ENCODE data around the gene FAM221B.

Gene FAM221B

GRCh38 chr9:35816708-35817107 lies 11.8 kb downstream of the FAM221B start:
- DNase-seq (ENCODE audit: low spot score) = no peak

GRCh38 chr9:35814841-35815543 lies 13.5 kb downstream of the FAM221B start, which contains the start of gene HINT2:
Gene HINT2 (minus strand): TSS chr9:35815042. CDS start chr9:35814979, 63 bp downstream.
- DNase-seq (ENCODE audit: low spot score) = peak; percentile 97

DNA sequence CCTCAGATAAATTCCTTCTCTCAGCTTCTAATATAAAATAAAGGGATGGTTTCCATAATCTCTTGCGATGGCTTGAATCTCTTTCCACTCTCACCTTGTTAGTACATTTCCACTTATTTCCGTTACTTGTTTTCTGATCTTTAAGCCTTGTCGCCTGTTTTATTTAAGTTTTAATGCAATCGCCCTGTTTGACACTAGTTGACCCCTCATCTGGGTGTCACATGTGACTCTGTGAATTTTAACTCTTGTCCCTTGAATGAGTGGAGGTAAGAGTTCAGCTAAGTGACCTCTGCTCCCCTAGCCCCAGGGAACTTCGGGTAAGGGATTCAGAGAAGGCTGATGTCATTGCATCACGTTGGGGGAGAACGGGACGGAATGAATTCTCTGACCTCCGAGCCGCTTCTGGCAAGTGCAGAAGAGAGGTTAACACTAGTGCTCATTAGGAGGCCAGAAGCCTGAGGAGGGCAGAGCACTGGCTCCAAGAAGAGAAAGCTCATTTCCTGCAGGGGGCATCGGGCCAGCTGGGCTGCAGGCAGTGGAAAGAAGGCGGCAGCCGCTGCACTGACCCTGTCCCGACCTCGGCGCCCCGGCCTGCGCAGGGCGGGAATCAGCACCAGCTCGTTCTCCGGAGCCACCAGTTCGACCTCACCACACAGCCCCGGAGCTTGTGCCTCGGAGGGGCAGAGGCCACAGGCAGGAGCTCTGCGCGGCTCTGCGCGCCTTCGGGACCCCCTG lies 14.3 kb downstream of the FAM221B start:
- peak; percentile 51 for DNase-seq (ENCODE audit: low spot score)

DNA sequence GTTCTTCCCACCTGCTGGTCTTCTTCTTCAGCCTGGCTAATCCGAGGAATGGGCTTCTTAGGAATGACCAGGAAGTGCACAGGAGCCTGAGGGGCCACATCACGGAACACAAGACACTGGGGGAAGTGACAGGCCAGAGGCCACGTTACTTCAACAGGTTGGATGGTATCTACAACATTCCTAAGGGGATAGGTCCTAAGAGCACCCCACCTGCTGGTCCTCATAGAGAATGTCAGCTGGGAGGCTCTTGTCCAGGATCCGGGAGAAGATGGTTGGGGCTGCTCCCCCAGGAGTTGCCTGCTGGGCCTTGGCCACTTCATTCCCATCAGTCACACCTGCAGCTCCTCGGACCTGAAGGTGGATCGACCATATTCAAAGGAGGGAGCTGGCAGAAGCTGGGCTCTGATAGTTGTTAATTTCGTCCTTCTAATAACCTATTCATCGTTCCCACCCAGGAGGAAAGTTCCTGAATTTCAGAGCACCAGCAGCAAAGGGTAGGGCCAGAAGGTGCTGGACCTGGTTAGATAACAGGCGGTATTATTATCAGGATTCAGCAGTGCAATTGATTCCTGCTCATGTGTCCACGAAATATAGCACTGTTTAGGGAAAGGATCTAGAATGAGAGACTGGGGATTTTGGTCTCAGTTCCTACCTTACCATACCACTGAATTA lies 15.0 kb downstream of the FAM221B start:
- DNase-seq (ENCODE audit: low spot score) = peak; percentile 45

GRCh38 chr9:35812025-35812602 lies 16.4 kb downstream of the FAM221B start, which contains the start of gene SPAG8:
Gene SPAG8 (minus strand): TSS chr9:35812262. CDS start chr9:35812147, 115 bp downstream.
- DNase-seq (ENCODE audit: low spot score) = peak; percentile 92

- DNase-seq (ENCODE audit: low spot score) = no peak
These were observed 17.0 kb downstream of the FAM221B start for GRCh38 chr9:35811381-35812024.

- DNase-seq (ENCODE audit: low spot score) = no peak
These were observed 18.4 kb downstream of the FAM221B start for GRCh38 chr9:35810122-35810521.

DNA sequence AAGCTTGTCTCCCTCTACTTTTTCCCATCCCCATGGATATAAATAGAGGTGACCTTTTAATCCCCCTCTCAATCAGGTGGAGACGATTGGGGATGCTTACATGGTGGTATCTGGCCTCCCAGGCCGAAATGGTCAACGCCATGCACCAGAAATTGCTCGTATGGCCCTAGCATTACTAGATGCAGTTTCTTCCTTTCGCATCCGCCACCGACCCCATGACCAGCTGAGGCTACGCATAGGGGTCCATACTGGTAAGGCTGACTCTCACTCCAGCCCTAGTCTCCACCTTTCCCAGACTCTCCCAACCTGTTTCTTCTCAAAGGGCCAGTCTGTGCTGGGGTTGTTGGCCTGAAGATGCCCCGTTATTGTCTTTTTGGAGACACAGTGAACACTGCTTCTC lies 20.1 kb downstream of the FAM221B start:
- no peak for DNase-seq (ENCODE audit: low spot score)

GRCh38 chr9:35806101-35806500 lies 22.4 kb downstream of the FAM221B start:
- DNase-seq (ENCODE audit: low spot score) = no peak

GRCh38 chr9:35801328-35802128 lies 27.0 kb downstream of the FAM221B start:
- DNase-seq (ENCODE audit: low spot score) = peak; percentile 20

DNA sequence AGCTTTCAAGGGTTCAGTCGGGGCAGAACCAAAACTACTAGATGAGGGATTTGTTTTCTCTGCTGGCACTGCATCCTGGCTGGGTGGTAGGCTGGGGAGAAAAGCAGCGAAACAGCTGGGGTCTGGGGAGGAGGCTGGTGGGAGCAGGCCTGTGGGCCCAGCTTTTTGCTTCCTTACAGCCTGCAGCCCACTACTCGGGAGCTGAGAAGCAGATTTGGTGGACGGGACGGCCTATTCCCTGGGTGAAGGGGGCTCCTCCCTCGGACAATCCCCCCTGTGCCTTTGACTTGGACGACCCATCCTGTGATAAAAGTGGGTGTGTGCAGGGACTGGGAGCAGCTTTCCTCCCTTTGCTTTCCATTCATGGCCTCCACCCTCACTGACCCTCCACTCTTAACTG lies 28.0 kb downstream of the FAM221B start:
- no peak for DNase-seq (ENCODE audit: low spot score)

- peak; percentile 63 for DNase-seq (ENCODE audit: low spot score)
These were observed 29.7 kb downstream of the FAM221B start for GRCh38 chr9:35798658-35799374.

GRCh38 chr9:35797311-35798109 lies 31.0 kb downstream of the FAM221B start:
- no peak for DNase-seq (ENCODE audit: low spot score)

- DNase-seq (ENCODE audit: low spot score) = no peak
These were observed 32.8 kb downstream of the FAM221B start for GRCh38 chr9:35795695-35796094.

DNA sequence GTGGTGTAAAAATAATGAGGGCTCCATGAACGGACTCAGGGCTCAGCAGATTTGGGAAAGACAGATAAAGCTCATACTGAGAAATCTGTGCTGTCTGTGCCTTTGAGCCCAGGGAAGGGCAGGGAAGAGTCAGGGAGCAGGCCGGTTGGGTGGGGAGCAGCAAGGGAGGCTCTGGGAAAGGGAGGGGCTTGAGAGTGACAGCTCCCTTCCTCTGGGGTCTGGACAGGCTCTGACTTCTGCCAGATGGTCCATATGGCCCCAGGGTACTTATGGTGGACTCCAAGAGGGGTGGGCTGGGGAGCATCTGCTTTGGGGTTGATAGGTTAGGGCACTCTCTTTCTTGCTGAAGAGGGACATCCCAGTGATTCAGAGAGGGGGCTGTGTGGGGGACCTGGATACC lies 35.1 kb downstream of the FAM221B start:
- DNase-seq (ENCODE audit: low spot score) = no peak

- no peak for DNase-seq (ENCODE audit: low spot score)
These were observed 35.7 kb downstream of the FAM221B start for GRCh38 chr9:35792826-35793225.

DNA sequence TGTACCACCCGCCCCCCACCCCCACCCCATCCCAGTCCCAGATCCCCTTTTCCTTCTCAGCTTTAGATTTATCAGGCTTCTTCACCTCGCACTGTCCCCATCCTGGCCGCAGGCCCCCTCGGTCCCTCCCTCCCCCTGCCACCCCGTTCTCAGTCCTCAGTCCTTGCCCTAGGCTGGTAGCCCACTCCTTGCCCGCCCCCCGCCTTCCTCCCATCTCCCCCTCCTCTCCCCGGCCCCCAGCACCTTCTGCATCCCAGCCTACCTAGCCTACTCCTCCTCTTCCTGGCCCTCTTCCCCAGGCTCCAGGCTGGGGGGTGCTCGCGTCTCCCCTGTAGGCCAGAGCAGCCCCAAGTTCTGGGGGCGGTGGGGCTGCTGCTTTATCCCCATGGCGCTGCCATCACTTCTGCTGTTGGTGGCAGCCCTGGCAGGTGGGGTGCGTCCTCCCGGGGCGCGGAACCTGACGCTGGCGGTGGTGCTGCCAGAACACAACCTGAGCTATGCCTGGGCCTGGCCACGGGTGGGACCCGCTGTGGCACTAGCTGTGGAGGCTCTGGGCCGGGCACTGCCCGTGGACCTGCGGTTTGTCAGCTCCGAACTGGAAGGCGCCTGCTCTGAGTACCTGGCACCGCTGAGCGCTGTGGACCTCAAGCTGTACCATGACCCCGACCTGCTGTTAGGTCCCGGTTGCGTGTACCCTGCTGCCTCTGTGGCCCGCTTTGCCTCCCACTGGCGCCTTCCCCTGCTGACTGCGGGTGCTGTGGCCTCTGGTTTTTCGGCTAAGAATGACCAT lies 36.3 kb downstream of the FAM221B start:
- no peak for DNase-seq (ENCODE audit: low spot score)

DNA sequence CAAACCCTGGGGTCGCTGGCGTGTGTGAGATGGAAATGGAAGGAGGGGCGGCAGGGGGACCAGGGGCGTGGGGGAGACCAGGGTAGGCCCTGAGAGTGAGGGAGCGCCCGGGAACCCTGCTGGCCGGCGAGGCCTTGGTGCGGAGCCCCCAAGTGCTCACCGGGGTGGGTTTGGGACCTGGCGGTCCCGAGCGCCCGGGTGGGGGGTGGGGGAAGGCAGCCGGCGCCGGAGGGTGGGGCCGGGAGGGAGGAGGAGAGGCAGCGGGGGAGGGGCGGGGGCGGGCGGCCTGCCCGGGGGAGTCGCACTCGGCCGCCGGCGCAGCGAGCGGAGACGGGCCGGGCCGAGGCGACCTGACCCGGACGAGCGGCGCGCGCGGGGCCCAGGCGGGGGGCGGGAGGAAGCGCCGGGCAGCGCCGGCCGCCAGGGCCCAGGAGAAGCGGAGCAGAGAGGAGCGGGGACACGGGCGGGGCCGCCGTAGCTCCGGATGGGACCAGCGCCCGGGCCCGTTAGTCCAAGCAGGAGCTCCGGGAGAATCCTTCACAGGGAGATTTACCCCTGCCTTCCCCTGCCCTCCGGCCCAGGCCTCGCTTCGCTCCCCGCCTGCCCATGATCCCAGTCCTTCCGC lies 37.1 kb downstream of the FAM221B start, which contains the start of gene NPR2:
TSS of gene NPR2 (plus strand) at position 295 of the 625 bp plus-strand sequence. CDS start 818 bp downstream, outside the sequence.
- DNase-seq (ENCODE audit: low spot score) = no peak

All from hematopoietic multipotent progenitor cell treated with erythropoietin and hydrocortisone succinate and interleukin-3 and kit ligand, for 15 days (in vitro differentiated cells).